NCI-H1436 (cell line): ENCODE data around the gene TINAGL1.

Source experiments
- DNase-seq: peaks from one replicate; lab custom pipeline; 2025; lab: John Stamatoyannopoulos, UW

TINAGL1 gene

GRCh38 chr1:31568895-31569595 is 7.3 kb upstream of the TINAGL1 start:
- no peak for DNase-seq

- no peak for DNase-seq
Observed at GRCh38 chr1:31569596-31570173, 6.6 kb upstream of the TINAGL1 start.

GRCh38 chr1:31570228-31570627 is 6.1 kb upstream of the TINAGL1 start:
- DNase-seq, result no peak

- DNase-seq, result no peak
Observed at GRCh38 chr1:31570906-31571305, 5.4 kb upstream of the TINAGL1 start.

- DNase-seq, result no peak
Observed at GRCh38 chr1:31571340-31572295, 4.7 kb upstream of the TINAGL1 start.

GRCh38 chr1:31572323-31573104 is 3.8 kb upstream of the TINAGL1 start:
- DNase-seq, result no peak

- no peak for DNase-seq
Observed at GRCh38 chr1:31573261-31573660, 3.1 kb upstream of the TINAGL1 start.

- DNase-seq, result no peak
Observed at GRCh38 chr1:31574749-31575368, 1.5 kb upstream of the TINAGL1 start.

- DNase-seq, result no peak
Observed at GRCh38 chr1:31575369-31576140, 760 bp upstream of the TINAGL1 start.

- DNase-seq, result no peak
Observed at GRCh38 chr1:31576743-31577455, 584 bp downstream of the TINAGL1 start.

GRCh38 chr1:31577515-31578192 is 1.3 kb downstream of the TINAGL1 start:
- DNase-seq, result no peak

- DNase-seq, result no peak
Observed at GRCh38 chr1:31579374-31579773, 3.1 kb downstream of the TINAGL1 start.

- DNase-seq, result no peak
Observed at GRCh38 chr1:31580513-31580870, 4.2 kb downstream of the TINAGL1 start.

- DNase-seq, result no peak
Observed at GRCh38 chr1:31580891-31581603, 4.7 kb downstream of the TINAGL1 start.

- no peak for DNase-seq
Observed at GRCh38 chr1:31581821-31582810, 5.8 kb downstream of the TINAGL1 start.

GRCh38 chr1:31583082-31583994 is 7.0 kb downstream of the TINAGL1 start:
- DNase-seq, result no peak
